Brain microvascular endothelial cell (primary cell): Measurements from ENCODE around the gene RAB3GAP1.

Source experiments
- DNase-seq: peaks from one replicate; pipeline ENCODE4 v3.0.0-alpha.2; 2020
- H3K27ac ChIP-seq: fragments of 250-450 bp; sonication (Bioruptor Pico); 2 replicates; pipeline ENCODE4 v1.5.1; 2020; ENCODE audit warnings: mild to moderate bottlenecking, moderate library complexity
- H3K27me3 ChIP-seq: fragments of 250-450 bp; sonication (Bioruptor Pico); replicated peaks from 2 replicates; pipeline ENCODE4 v1.5.1; 2020; ENCODE audit warnings: mild to moderate bottlenecking
- H3K36me3 ChIP-seq: fragments of 250-450 bp; sonication (Bioruptor Pico); replicated peaks from 2 replicates; pipeline ENCODE4 v1.5.1; 2020; ENCODE audit warnings: mild to moderate bottlenecking
- H3K4me3 ChIP-seq: 2 replicates; pipeline ENCODE4 v1.5.1; 2011; ENCODE audit warnings: low read depth, mild to moderate bottlenecking, control low read depth, low read length, moderate library complexity
- in situ Hi-C: cut with HindIII; loops from 2 replicates; pipeline ENCODE4 v1.10.0; 2017; ENCODE audit warnings: low sequenced_read_pairs, low pct_ligation_motif_present
- TF ChIP-seq, protein P1 (sequence below): IDR thresholded peaks from 2 replicates; pipeline ENCODE4 v1.5.1; 2011; ENCODE audit warnings: low read depth, mild to moderate bottlenecking, moderate library complexity, low read length, control low read depth, inconsistent platforms; ENCODE audit errors: missing control alignments

The RAB3GAP1 gene

DNA sequence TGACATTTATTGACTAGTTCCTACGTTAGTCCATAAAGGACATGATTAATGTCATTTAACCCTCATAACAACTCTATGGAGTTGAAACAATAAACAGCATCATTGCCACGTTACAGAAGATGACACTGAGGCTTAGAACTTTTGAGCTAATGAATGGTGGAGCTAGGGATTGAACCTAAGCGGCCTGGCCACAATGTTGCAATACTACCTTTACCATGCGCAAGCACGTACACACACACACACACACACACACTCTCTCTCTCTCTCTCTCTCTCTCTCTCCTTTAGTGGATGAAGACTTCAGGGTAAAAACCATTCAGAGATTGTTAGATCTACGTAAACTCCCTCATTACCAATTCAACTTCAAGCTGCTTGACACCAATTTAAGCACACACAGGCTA lies 4.0 kb upstream of the RAB3GAP1 start:
- in situ Hi-C loops = no loop called here
- H3K27ac ChIP-seq = no peak overlapping the region
- DNase-seq = no peak
- H3K4me3 ChIP-seq = no peak overlapping the region
- no peaks in the 10 kb centered on the region for H3K36me3 ChIP-seq
- TF ChIP-seq, protein P1, sequence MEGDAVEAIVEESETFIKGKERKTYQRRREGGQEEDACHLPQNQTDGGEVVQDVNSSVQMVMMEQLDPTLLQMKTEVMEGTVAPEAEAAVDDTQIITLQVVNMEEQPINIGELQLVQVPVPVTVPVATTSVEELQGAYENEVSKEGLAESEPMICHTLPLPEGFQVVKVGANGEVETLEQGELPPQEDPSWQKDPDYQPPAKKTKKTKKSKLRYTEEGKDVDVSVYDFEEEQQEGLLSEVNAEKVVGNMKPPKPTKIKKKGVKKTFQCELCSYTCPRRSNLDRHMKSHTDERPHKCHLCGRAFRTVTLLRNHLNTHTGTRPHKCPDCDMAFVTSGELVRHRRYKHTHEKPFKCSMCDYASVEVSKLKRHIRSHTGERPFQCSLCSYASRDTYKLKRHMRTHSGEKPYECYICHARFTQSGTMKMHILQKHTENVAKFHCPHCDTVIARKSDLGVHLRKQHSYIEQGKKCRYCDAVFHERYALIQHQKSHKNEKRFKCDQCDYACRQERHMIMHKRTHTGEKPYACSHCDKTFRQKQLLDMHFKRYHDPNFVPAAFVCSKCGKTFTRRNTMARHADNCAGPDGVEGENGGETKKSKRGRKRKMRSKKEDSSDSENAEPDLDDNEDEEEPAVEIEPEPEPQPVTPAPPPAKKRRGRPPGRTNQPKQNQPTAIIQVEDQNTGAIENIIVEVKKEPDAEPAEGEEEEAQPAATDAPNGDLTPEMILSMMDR = no peak
- H3K27me3 ChIP-seq = no peaks in the 10 kb centered on the region

DNA sequence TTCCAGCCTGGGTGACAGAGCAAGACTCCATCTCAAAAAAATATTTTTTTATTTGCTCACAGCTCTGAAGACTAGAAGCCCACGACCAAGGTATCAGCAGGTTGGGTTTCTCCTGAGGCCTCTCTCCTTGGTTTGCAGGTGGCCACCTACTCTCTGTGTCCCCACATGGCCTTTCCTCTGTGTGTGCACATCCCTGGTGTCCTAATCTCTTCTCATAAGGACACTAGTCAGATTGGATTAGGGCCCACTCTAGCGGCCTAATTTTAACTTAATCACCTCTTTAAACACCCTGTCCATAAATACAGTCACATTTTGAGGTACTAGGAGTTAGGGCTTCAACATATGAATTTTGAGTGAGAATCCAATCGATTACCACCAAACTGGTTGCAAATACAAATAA lies 2.0 kb upstream of the RAB3GAP1 start:
- DNase-seq = no peak
- Histone ChIP-seq H3K27me3 (no peaks in the 10 kb centered on the region), H3K36me3 (no peaks in the 10 kb centered on the region), H3K27ac (no peak overlapping the region), H3K4me3 (no peak overlapping the region)
- TF ChIP-seq, protein P1 = no peak
- in situ Hi-C loops = no loop called here

DNA sequence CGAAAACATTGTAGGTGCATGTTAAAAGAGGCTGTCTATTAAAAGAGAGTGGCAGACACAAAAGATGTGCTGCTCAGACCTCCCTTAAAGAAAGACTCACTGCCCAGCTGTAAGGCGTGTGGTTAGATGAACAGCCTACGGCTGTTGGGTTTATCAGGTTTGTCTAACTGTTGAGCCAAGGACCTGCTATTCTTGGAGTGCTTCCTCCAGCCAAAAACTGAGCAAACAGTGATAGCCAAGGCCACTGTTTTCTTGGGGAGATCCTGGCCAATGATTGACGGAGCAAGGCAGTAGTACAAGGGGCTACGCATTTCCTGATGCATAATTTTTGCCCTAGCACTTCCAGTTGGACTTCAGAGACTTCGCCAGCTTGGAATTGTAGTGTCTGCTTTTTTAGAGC lies 1.4 kb upstream of the RAB3GAP1 start:
- H3K36me3 ChIP-seq = no peaks in the 10 kb centered on the region
- no peak overlapping the region for H3K4me3 ChIP-seq
- in situ Hi-C loops = no loop called here
- H3K27me3 ChIP-seq = no peaks in the 10 kb centered on the region
- TF ChIP-seq, protein P1 = no peak
- no peak for DNase-seq
- H3K27ac ChIP-seq = no peak overlapping the region

DNA sequence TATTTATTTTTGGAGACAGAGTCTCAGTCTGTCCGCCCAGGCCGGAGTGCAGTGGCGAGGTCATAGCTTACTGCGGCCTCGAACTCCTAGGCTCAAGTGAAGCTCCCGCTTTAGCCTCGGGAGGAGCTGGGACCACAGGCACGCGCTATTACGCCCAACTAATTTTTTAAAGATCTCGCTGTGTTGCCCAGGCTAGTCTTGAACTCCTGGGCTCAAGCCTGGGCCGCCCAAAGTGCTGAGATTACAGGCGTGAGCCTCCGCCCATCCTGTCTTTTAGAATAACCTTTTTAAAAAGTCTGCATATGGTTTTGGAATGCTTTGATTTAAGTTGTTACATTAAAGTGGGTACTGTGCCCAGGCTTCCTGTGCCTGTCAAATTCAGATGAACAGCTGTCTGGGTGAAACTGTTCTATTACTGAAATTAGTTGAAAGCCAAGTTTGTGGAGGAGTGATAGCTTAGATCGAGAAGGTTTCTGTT lies 944 bp downstream of the RAB3GAP1 start:
- peak; percentile 2 for DNase-seq
- peak overlapping the region; percentile 98 for H3K4me3 ChIP-seq
- no peaks in the 10 kb centered on the region for H3K27me3 ChIP-seq
- no peaks in the 10 kb centered on the region for H3K36me3 ChIP-seq
- TF ChIP-seq, protein P1 = no peak
- peak overlapping the region; percentile 98 for H3K27ac ChIP-seq
- in situ Hi-C loops = no loop called here

DNA sequence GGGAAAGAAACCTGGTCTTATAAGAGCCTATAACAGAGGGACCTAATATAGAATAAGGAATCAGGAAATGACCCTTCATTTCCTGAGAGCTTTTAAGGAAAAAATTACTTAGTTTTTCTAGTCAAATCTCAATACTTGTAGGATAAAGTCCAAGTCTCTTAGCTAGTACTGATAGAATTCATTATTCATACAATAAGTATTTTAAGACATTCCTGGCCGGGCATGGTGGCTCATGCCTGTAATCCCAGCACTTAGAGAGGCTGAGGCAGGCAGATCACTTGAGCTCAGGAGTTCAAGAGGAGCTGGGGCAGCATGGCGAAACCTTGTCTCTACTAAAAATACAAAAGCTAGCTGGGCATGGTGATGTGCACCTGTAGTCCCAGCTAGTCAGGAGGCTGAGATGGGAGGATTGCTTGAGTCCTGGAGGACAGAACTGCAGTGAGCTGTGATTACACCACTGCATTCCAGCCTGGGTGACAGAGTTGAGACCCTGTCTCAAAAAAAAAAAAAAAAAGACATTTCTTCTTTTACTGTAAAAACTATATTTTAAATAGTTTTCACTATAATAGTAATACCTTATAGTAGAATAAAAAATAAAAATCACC lies 3.2 kb downstream of the RAB3GAP1 start:
- peak overlapping the region; percentile 20 for H3K27ac ChIP-seq
- DNase-seq = peak; percentile 86
- no peak overlapping the region for H3K4me3 ChIP-seq

More for the DNA sequence above, 3.2 kb downstream of the RAB3GAP1 start:
- no peaks in the 10 kb centered on the region for H3K27me3 ChIP-seq
- in situ Hi-C loops = no loop called here
- TF ChIP-seq, protein P1 = no peak
- peaks cover under 1% of the 10 kb centered on the region for H3K36me3 ChIP-seq
